ENCODE data around the gene SBNO2. TPM values are rescaled to one million over a fixed set of nuclear protein-coding genes. Genes with fewer than 3 reads are reported as not detected.

SBNO2 gene
- total and polyA plus RNA-seq, 9 of the 15 experiments (the other 6 are each of a cell fraction or from before 2014, with no cell fraction given), result 0.01 to 46.2 (median 6.7) TPM

GRCh38 chr19:1073063-1073955 is 100.8 kb downstream of the SBNO2 start (continued):
- TF ChIP-seq PKNOX1 (IDR thresholded peaks at IDR 0.05), result peak; percentile 36; the same call in 1 of the 2 replicates
- no peak for TF ChIP-seq HMGXB4 (CRISPR knock-in tag; IDR thresholded peaks at IDR 0.05)
- no peak for TF ChIP-seq ZZZ3 (IDR thresholded peaks at IDR 0.05)
- TF ChIP-seq ZNF507 (tag; conservative IDR thresholded peaks at IDR 0.05), result no peak
- no peak for TF ChIP-seq MYBL2 (IDR thresholded peaks at IDR 0.05; ENCODE audit: low read depth)
- TF ChIP-seq MYBL2 (CRISPR knock-in tag; IDR thresholded peaks at IDR 0.05; ENCODE audit: borderline replicate concordance), result no peak
- TF ChIP-seq NCOA1 (IDR thresholded peaks at IDR 0.05; ENCODE audit: low read depth), result no peak
- no peak for TF ChIP-seq SRSF3 (IDR thresholded peaks at IDR 0.05; ENCODE audit: insufficient read depth, low read length)
- no peak for TF ChIP-seq TSC22D4 (tag; IDR thresholded peaks at IDR 0.05)
- TF ChIP-seq LEF1 (IDR thresholded peaks at IDR 0.05), result peak; percentile 59; the same call in 1 of the 2 replicates
- no peak for TF ChIP-seq HNRNPUL1 (IDR thresholded peaks at IDR 0.05; ENCODE audit: low read length)
- no peak for TF ChIP-seq POLR3G (IDR thresholded peaks at IDR 0.05; ENCODE audit: extremely low read depth, insufficient read length, insufficient replicate concordance)
- TF ChIP-seq ZNF23 (CRISPR knock-in tag; IDR thresholded peaks at IDR 0.05), result no peak
- TF ChIP-seq POLR2A (conservative IDR thresholded peaks at IDR 0.05), result no peak
- TF ChIP-seq PRDM10 (IDR thresholded peaks at IDR 0.05; ENCODE audit: partially characterized antibody), result no peak
- TF ChIP-seq ZBTB11 (CRISPR knock-in tag; IDR thresholded peaks at IDR 0.05), result peak in 1 of 3 experiments; percentile 36; a peak in 1 of 6 replicates
- no peak for TF ChIP-seq RFX5 (IDR thresholded peaks at IDR 0.05; ENCODE audit: low read depth, low read length)
- no peak for TF ChIP-seq ZBED1 (IDR thresholded peaks at IDR 0.05)
